Astrocyte of the cerebellum (primary cell): ENCODE data around the gene DIAPH3.

ENCODE experiments used
- DNase-seq: peaks from one replicate; pipeline ENCODE4 v3.0.0-alpha.2; 2011; ENCODE audit warnings: low read depth
- H3K4me3 ChIP-seq: 2 replicates; pipeline ENCODE4 v1.5.1; 2011; ENCODE audit warnings: mild to moderate bottlenecking, low read depth, low read length, moderate library complexity
- in situ Hi-C: cut with HindIII; loops from 2 replicates; pipeline ENCODE4 v1.10.0; 2017; ENCODE audit warnings: low sequenced_read_pairs
- TF ChIP-seq, protein P1 (sequence below): IDR thresholded peaks from 2 replicates; pipeline ENCODE4 v1.5.1; 2012; ENCODE audit warnings: low read length, low read depth, moderate library complexity, mild to moderate bottlenecking; ENCODE audit errors: missing control alignments

The DIAPH3 gene

DNA sequence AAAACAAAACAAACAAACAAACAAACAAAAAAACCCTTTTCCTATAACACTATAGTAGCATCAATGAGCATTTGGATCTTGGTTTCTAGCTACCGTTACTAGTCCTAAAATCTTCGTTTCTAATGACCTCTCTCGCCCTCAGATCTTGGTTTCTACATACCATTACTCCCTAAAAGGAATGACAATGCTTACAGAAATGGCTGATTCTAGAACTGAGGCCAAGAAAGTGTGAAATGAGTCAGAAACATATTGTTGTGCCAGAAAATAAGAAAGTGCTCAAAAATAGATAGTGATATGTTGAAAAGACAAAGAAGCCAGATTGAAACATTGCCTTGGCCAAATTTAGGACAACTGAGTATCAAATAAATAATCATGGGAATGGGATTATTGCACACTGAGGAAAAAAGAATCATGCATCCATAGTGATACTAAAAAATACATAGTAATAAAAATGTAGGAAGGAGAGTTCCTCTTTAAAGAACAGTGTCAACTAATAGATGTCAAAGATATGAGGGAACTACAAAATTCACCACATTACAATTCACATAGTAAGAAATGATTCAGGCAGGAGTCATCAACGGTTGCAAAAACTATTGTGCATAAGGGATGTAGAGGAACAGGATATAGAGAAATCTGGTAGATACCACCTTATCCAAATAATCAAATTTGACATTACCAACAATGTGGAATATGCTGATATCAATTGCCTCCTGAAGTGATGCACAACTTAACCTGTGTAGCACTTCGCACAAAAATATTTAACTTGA is 386.6 kb downstream of the DIAPH3 start:
- H3K4me3 ChIP-seq: no peak overlapping the region
- in situ Hi-C loops: no loop called here
- TF ChIP-seq, protein P1, sequence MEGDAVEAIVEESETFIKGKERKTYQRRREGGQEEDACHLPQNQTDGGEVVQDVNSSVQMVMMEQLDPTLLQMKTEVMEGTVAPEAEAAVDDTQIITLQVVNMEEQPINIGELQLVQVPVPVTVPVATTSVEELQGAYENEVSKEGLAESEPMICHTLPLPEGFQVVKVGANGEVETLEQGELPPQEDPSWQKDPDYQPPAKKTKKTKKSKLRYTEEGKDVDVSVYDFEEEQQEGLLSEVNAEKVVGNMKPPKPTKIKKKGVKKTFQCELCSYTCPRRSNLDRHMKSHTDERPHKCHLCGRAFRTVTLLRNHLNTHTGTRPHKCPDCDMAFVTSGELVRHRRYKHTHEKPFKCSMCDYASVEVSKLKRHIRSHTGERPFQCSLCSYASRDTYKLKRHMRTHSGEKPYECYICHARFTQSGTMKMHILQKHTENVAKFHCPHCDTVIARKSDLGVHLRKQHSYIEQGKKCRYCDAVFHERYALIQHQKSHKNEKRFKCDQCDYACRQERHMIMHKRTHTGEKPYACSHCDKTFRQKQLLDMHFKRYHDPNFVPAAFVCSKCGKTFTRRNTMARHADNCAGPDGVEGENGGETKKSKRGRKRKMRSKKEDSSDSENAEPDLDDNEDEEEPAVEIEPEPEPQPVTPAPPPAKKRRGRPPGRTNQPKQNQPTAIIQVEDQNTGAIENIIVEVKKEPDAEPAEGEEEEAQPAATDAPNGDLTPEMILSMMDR: no peak
- DNase-seq: peak; percentile 63

DNA sequence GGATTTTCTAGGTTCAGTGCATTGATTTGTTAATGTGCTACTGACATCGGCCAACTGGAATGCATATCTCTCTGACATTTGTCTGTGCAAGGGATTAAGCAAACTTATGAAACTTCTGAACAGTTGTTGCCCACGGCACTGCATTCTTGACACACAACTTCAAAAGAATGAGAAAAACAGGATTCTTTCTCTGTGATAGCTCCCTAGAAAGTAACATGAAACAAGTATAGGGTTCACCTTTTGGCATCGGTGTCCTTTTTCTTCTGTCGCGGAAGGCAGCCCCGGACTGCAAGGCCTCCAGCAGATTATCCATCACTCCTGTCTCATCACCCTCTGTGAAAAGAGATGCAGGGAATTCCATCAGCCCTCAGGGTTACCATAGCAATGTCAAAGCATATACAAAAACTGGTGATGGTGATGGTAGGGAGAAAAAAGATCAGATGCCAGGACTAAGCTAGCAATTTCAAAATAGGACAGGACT is 389.2 kb downstream of the DIAPH3 start:
- DNase-seq: peak; percentile 20
- no peak overlapping the region for H3K4me3 ChIP-seq
- in situ Hi-C loops: no loop called here
- TF ChIP-seq, protein P1: no peak

DNA sequence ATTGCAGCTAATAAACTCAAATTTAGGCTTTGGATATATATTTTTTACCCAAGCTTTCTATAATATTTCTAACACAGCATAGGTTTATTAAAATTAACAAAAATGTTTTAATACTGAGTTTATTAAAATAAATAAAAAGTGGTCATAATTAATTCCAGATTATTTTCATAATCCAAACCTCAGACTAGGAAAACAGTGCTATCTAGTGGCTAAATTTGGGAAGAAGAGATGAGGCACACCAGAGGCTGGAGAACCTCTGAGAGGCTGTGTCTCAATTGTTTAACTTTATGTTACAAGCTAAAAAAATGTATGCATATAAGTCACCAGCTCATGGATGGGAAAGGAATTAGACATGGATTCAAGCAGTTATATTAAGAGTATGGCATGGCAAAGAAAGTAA is 392.5 kb downstream of the DIAPH3 start:
- in situ Hi-C loops: no loop called here
- TF ChIP-seq, protein P1: peak; percentile 66
- no peak for DNase-seq
- no peak overlapping the region for H3K4me3 ChIP-seq

GRCh38 chr13:59770451-59770850 is 393.3 kb downstream of the DIAPH3 start:
- no peak overlapping the region for H3K4me3 ChIP-seq
- DNase-seq: no peak
- in situ Hi-C loops: no loop called here
- TF ChIP-seq, protein P1: no peak

DNA sequence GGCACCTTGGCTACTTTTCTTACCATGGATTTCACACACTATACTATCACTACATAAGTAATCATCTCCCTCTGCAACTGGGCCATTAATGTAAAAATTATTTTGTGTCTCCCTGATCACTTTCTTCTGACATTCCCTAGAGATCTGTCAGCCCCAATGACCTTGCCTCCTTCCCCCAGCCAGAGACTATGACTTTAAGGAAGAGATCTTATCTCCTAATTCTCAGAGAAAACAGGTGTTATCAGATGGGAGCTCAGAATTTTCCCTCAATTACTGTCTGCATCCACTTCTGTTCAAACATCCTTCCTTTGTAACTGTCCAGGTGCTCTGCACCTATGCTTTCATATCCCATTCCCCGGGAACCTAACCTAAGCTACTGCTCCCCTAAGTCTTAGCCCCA is 397.5 kb downstream of the DIAPH3 start:
- in situ Hi-C loops: no loop called here
- no peak overlapping the region for H3K4me3 ChIP-seq
- TF ChIP-seq, protein P1: no peak
- DNase-seq: no peak

DNA sequence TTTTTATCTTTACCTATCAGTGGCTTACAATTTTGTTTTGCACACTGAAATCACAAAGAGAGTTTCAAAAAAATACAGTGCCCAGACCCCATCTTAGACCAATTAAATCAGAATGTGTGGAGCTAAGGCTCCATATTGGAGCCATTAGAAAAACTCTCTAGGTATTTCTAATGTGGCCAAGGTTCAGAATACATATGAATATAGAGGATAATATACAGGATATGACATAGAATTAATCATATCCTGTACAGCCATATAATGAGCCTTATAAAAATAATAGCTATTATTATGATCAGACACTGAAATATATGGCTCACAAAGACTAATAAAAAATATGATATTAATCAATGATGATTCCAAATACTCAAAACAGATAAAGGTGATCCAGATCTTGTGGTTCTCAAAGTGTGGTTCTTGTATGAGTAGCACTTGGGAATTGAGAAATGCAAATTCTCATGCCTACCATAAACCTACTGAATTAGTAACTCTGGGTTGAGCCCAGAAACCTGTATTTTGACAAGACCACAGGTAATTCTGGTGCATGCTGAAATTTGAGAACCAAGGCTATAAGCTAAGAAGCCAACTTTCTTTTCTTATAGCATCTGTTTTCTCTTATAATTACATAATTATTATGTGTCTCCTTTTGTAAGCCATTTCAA is 408.0 kb downstream of the DIAPH3 start:
- in situ Hi-C loops: no loop called here
- TF ChIP-seq, protein P1: no peak
- no peak for DNase-seq
- H3K4me3 ChIP-seq: no peak overlapping the region
